ENCODE measurements around the gene RCAN1. TPM values are rescaled to one million over a fixed set of nuclear protein-coding genes. Genes with fewer than 3 reads are reported as not detected.

The RCAN1 gene
- total and polyA plus RNA-seq, 2 of the 8 experiments (the other 6 are each of a cell fraction or from before 2014, with no cell fraction given) = 1.7 to 6.4 TPM

DNA sequence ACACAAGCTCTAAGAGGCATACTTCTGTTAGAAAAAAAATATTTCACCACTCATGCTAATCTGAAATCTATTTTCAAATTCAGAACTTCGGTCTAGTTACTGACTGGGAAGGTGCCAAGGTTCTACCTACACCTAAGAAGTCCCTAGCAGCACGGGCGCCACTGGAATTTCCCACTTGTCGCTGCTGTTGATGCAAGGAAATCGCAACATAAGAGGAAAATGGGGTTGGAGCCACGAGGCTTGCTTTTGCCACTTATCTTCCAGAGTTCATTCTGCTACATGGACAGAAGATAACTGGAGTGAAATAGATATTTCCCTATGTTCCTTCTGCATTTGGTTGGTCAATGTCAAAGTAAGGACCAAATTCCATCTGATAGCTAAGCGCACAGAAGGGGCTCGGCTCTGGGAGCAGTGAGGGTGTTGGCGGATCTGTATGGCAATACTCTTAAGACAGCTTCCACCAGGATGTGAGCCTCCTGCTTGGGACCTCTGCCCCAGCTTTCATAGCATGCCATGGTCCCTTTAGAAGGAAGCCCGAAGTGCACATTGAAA lies 47.2 kb downstream of the RCAN1 start (continued):
- TF ChIP-seq JUND (IDR thresholded peaks at IDR 0.05; ENCODE audit: low read length) (no peak), CBX5 (IDR thresholded peaks at IDR 0.05; ENCODE audit: low read depth, low read length) (no peak)
